Measurements from ENCODE around the gene MST1R. TPM values are rescaled to one million over a fixed set of nuclear protein-coding genes. Genes with fewer than 3 reads are reported as not detected.
"Not testable (repeated sequence)": the region's sequence is repeated elsewhere in the genome, so short reads cannot be mapped to it uniquely, and the experiment has no call there.

The MST1R gene
- total RNA-seq, 2 donors from 2014 or later, result 3.7 to 7.7 TPM

DNA sequence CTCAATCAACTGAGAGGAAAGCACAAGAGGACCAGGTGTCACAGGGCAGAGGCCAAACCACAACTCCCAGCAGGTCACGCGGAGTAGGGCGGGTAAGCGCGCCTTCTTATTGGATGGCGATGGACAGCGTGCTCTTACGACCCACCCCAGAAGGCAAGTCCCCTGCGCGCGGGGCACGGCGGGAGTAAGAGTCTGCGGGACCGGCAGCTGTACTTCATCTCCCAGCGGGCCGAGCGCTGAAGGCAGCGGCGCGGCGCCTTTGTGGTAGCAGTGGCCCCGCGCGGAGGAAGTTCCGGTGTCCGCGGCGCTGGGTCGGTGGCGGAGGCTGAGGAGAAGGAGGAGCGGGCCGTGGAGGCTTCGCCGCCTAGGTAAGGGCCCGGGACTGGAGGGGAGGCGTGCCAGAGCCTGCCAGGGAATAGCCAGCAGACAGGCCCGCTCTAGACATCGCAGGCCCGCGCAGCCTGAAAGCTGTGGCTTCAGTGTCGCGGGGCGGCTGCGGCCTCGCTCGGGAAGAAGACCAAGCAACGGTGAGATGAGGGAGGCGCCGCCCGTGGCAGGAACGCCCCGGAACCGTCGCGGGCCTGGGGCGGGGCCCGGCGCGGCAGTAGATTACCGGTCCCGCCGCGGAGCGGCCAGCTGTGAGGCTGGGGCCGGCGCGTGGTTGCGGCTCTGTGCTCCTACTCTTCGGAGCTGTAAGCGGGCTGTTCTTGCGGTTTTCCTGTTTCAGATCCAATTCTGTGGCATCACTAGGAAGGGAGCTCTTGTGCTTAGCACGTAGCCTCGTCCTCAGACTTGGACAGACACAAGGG lies 36.4 kb upstream of the MST1R start, which contains the start of gene RBM6:
Gene RBM6 (plus strand): TSS at position 293 of the 809 bp plus-strand sequence. CDS start 22,492 bp downstream, outside the sequence.
- Histone ChIP-seq H3K27me3 (replicated peaks; ENCODE audit: insufficient read depth) (no peaks in the 10 kb centered on the region), H3K9me3 (no peaks in the 10 kb centered on the region), H3K4me1 (ENCODE audit: control insufficient read depth in 1 of 2, low read depth in 2 of 2) (peaks cover 7 to 22% of the 10 kb centered on the region in 2 donors), H3K27ac (peak within 1 kb of the TSS; percentile 88 to 91), H3K36me3 (no peaks in the 10 kb centered on the region), H3K4me3 (peak within 1 kb of the TSS; percentile 76)
- no peak for TF ChIP-seq CTCF (IDR thresholded peaks at IDR 0.05)
- DNase-seq (ENCODE audit: low spot score), result peak; percentile 89
- peak; percentile 92 for ATAC-seq (ENCODE audit: insufficient number of reproducible peaks, low FRiP score, low read depth)

DNA sequence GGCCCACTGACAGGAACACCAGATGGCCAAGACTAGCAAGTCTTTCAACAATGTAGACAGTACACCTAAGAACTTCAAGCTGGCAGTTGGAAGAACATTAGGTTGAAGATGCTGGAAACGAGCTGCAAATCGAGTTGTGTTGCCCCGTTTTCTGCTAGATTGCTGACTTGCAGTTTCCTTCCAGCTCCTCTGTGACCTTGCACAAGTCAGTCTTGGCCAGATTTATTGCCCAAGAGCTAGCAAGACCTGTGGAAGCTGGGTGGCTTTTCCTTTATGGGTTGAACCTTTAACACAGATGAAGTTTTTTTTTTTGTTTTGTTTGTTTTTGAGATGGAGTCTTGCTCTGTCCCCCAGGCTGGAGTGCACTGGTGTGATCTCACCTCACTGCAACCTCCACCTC lies 33.4 kb upstream of the MST1R start:
- no peak for ATAC-seq (ENCODE audit: insufficient number of reproducible peaks, low FRiP score, low read depth)
- H3K36me3 ChIP-seq, result no peaks in the 10 kb centered on the region
- no peaks in the 10 kb centered on the region for H3K9me3 ChIP-seq
- no peak overlapping the region for H3K4me3 ChIP-seq
- H3K27ac ChIP-seq, result no peak overlapping the region
- H3K27me3 ChIP-seq (replicated peaks; ENCODE audit: insufficient read depth), result no peaks in the 10 kb centered on the region
- no peak for TF ChIP-seq CTCF (IDR thresholded peaks at IDR 0.05)
- no peak for DNase-seq (ENCODE audit: low spot score)
- H3K4me1 ChIP-seq (ENCODE audit: control insufficient read depth in 1 of 2, low read depth in 2 of 2), result peaks cover 7 to 13% of the 10 kb centered on the region in 2 donors

- H3K4me1 ChIP-seq (ENCODE audit: control insufficient read depth in 1 of 2, low read depth in 2 of 2), result peaks cover 15 to 20% of the 10 kb centered on the region in 2 donors
- ATAC-seq (ENCODE audit: insufficient number of reproducible peaks, low FRiP score, low read depth); DNase-seq (ENCODE audit: low spot score); H3K4me3 ChIP-seq; H3K36me3 ChIP-seq; H3K9me3 ChIP-seq; H3K27me3 ChIP-seq (replicated peaks; ENCODE audit: insufficient read depth); H3K27ac ChIP-seq: not testable (repeated sequence)
These were observed 28.6 kb upstream of the MST1R start for GRCh38 chr3:49932281-49932680.

GRCh38 chr3:49930922-49931321 lies 27.2 kb upstream of the MST1R start:
- Histone ChIP-seq H3K27me3 (replicated peaks; ENCODE audit: insufficient read depth) (no peaks in the 10 kb centered on the region), H3K4me3 (no peak overlapping the region), H3K27ac (peak overlapping the region; percentile 85 to 88), H3K9me3 (no peaks in the 10 kb centered on the region), H3K36me3 (no peaks in the 10 kb centered on the region), H3K4me1 (ENCODE audit: control insufficient read depth in 1 of 2, low read depth in 2 of 2) (peaks cover 15 to 20% of the 10 kb centered on the region in 2 donors)
- no peak for TF ChIP-seq CTCF (IDR thresholded peaks at IDR 0.05)
- ATAC-seq (ENCODE audit: insufficient number of reproducible peaks, low FRiP score, low read depth), result no peak
- DNase-seq (ENCODE audit: low spot score), result no peak

DNA sequence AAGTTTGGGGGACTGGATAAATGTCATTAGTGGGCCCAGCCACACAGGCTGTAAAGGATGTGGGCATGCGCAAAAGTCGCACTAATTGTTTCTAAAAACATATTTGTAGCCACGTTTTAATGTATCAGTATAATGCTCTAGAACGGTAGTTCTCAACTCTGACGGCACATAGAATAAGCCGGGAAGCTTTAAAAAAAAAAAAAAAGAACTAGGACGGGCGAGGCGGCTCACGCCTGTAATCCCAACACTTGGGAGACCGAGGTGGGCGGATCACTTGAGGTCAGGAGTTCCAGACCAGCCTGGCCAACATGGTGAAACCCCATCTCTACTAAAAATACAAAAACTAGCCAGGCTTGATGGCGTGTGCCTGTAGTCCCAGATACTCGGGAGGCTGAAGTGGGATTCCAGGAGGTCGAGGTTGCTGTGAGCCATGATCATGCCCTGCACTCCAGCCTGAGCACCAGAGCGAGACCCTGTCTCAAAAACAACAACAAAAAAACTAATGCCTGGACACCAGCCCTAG lies 26.6 kb upstream of the MST1R start:
- Histone ChIP-seq H3K27ac (peak overlapping the region; percentile 85 to 88), H3K4me3 (peak overlapping the region; percentile 94), H3K36me3 (no peaks in the 10 kb centered on the region), H3K4me1 (ENCODE audit: control insufficient read depth in 1 of 2, low read depth in 2 of 2) (peaks cover 15 to 20% of the 10 kb centered on the region in 2 donors), H3K27me3 (replicated peaks; ENCODE audit: insufficient read depth) (no peaks in the 10 kb centered on the region), H3K9me3 (no peaks in the 10 kb centered on the region)
- DNase-seq (ENCODE audit: low spot score) (no peak), ATAC-seq (ENCODE audit: insufficient number of reproducible peaks, low FRiP score, low read depth) (no peak)
- TF ChIP-seq CTCF (IDR thresholded peaks at IDR 0.05), result no peak
